CD4-positive, CD25-positive, alpha-beta regulatory T cell (primary cell): ENCODE results near the gene EME1. TPM values are rescaled to one million over a fixed set of nuclear protein-coding genes. Genes with fewer than 3 reads are reported as not detected.
"Not testable (repeated sequence)": the region's sequence is repeated elsewhere in the genome, so short reads cannot be mapped to it uniquely, and the experiment has no call there.

Experiments
- ATAC-seq, 2 donors: fragments of 150-1000 bp; cut with Tn5 transposase; one replicate each; pipeline ENCODE4 v1.10.0; 2021; ENCODE audit warnings: low read depth in 2 of 2, moderate number of reproducible peaks in 2 of 2, moderate library complexity in 1 of 2
- DNase-seq, 3 donors: peaks; one replicate each; pipeline versions ENCODE4 v3.0.0 to v3.0.0-alpha.2; 2012 to 2022; ENCODE audit warnings: mixed read lengths in 1 of 3
- H3K27ac ChIP-seq: one replicate; pipeline ENCODE4 v1.7.0; 2013; ENCODE audit warnings: mild to moderate bottlenecking, low read length; ENCODE audit not compliant: insufficient read depth, poor library complexity, severe bottlenecking
- H3K27me3 ChIP-seq: one replicate; pipeline ENCODE4 v1.7.0; 2013; ENCODE audit warnings: low read length; ENCODE audit not compliant: control insufficient read depth, insufficient read depth
- H3K36me3 ChIP-seq: one replicate; pipeline ENCODE4 v1.7.0; 2013; ENCODE audit warnings: mild to moderate bottlenecking, low read length, moderate library complexity; ENCODE audit not compliant: control insufficient read depth, insufficient read depth
- H3K4me1 ChIP-seq: 2 replicates; pipeline ENCODE4 v1.7.0; 2013; ENCODE audit warnings: mild to moderate bottlenecking, low read length; ENCODE audit not compliant: insufficient read depth, control insufficient read depth, poor library complexity, severe bottlenecking
- H3K4me3 ChIP-seq: one replicate; pipeline ENCODE4 v1.7.0; 2013; ENCODE audit warnings: low read depth, mild to moderate bottlenecking, low read length, moderate library complexity
- H3K9me3 ChIP-seq, 2 experiments: 1 replicate in 1 of 2; 2 replicates in 1 of 2; pipeline ENCODE4 v1.7.0; 2013; ENCODE audit warnings: low read length in 2 of 2, mild to moderate bottlenecking in 1 of 2, moderate library complexity in 1 of 2; ENCODE audit not compliant: control insufficient read depth in 2 of 2
- H3K27ac Mint-ChIP-seq, 3 donors: one replicate each; pipeline ENCODE4 v1.8.0; 2020 to 2022; ENCODE audit warnings: mild to moderate bottlenecking in 3 of 3, mixed read lengths in 3 of 3, moderate library complexity in 2 of 3
- H3K27me3 Mint-ChIP-seq: one replicate; pipeline ENCODE4 v1.8.0; 2022; ENCODE audit warnings: mild to moderate bottlenecking, mixed read lengths
- H3K36me3 Mint-ChIP-seq: one replicate; pipeline ENCODE4 v1.8.0; 2020; ENCODE audit warnings: mixed read lengths
- H3K4me1 Mint-ChIP-seq, 4 donors: one replicate each; pipeline ENCODE4 v1.8.0; 2020 to 2022; ENCODE audit warnings: mixed read lengths in 4 of 4, mild to moderate bottlenecking in 1 of 4
- H3K4me3 Mint-ChIP-seq, 4 donors: one replicate each; pipeline ENCODE4 v1.8.0; 2020 to 2022; ENCODE audit warnings: mild to moderate bottlenecking in 4 of 4, mixed read lengths in 4 of 4, moderate library complexity in 3 of 4
- H3K9me3 Mint-ChIP-seq, 7 donors: one replicate each; pipeline ENCODE4 v1.8.0; 2020 to 2022; ENCODE audit warnings: mixed read lengths in 7 of 7, mild to moderate bottlenecking in 3 of 7, moderate library complexity in 2 of 7
- polyA plus RNA-seq, 4 donors: library from polyadenylated mRNA; unstranded; fragments of 300-500 nt; fragmentation: Illumina TruSeq; gene quantifications; one replicate each; pipeline ENCODE4 v1.2.3, GENCODE V29; 2021
- total RNA-seq: library from RNA; stranded (reverse); gene quantifications from one replicate; pipeline ENCODE4 v1.2.3, GENCODE V29; 2022

EME1 gene
- total and polyA plus RNA-seq, 5 donors from 2014 or later = 0.49 to 1.5 (median 0.70) TPM; not detected in 1

DNA sequence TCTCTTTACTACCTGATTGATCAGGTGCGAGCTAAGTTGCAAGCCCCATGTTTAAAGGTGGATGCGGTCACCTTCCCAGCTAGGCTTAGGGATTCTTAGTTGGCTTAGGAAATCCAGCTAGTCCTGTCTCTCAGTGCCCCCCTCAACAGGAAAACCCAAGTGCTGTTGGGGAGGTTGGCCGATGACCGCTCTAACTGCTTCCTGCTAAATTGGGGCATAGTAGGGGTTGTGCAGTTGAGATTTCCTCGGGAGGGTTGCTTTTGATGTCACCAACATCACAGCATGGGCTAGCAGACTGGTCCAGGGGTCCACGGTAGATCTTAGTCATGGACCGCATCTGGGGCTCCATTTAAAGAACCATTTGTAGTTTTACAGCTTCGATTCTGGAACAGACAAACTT, 26.6 kb downstream of the EME1 start:
- Mint-ChIP-seq H3K4me3 (peak overlapping the region in 2 of 4 donors; percentile 20 to 77), H3K27me3 (peaks cover 18% of the 10 kb centered on the region), H3K4me1 (peaks cover 10 to 26% (median 15%) of the 10 kb centered on the region in 4 donors)
- not testable (repeated sequence) for H3K27ac ChIP-seq, H3K4me3 ChIP-seq, H3K36me3 Mint-ChIP-seq, DNase-seq, H3K27me3 ChIP-seq, ATAC-seq, H3K9me3 Mint-ChIP-seq, H3K36me3 ChIP-seq, H3K9me3 ChIP-seq, H3K27ac Mint-ChIP-seq
- peaks cover 27% of the 10 kb centered on the region for H3K4me1 ChIP-seq

DNA sequence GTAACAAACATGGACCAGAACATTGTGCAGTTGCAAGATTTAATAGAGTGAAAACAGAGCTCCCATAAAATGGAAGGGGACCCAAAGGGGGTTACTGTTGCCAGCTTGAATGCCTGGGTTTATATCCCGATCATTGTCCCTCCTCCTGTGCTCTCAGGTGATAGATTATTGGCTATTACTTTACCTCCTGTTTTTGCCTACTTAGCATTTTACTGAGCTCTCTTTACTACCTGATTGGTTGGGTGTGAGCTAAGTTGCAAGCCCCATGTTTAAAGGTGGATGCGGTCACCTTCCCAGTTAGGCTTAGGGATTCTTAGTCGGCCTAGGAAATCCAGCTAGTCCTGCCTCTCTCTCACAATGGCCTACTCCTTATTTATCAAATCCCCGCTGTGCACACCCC, 32.3 kb downstream of the EME1 start:
- DNase-seq, H3K36me3 ChIP-seq, H3K9me3 Mint-ChIP-seq, H3K4me1 ChIP-seq, H3K36me3 Mint-ChIP-seq, H3K9me3 ChIP-seq, H3K4me3 ChIP-seq, ATAC-seq, H3K4me3 Mint-ChIP-seq, H3K27ac Mint-ChIP-seq, H3K4me1 Mint-ChIP-seq, H3K27me3 ChIP-seq, H3K27ac ChIP-seq: not testable (repeated sequence)
- H3K27me3 Mint-ChIP-seq = peaks cover 37% of the 10 kb centered on the region

DNA sequence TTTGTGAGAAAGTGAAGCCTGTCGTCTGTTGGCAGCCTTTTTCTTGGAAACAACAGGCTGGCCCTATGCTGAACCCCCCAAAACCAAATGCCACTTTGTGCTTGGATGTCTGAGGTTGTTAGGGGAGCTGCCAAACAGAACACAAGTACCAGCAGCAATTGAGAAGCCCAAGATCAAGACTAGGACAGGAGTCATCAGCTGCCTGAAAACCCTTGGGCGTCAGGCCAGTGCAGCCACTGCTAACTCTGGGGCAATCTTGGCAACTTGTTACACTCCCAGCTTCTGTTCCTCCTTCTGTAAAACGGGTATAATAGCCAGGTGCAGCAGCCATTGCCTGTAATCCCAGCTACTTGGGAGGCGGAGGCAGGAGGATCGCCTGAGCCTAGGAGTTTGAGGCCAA, 33.5 kb downstream of the EME1 start:
- Histone ChIP-seq H3K4me1 (no peaks in the 10 kb centered on the region), H3K9me3 (no peaks in the 10 kb centered on the region), H3K27me3 (peaks cover 3% of the 10 kb centered on the region), H3K36me3 (no peaks in the 10 kb centered on the region), H3K27ac (no peak overlapping the region), H3K4me3 (no peak overlapping the region)
- Mint-ChIP-seq H3K27me3 (peaks cover 32% of the 10 kb centered on the region), H3K27ac (no peak overlapping the region), H3K9me3 (peaks cover 0 to 1% (median 0%) of the 10 kb centered on the region in 7 donors), H3K4me1 (no peaks in the 10 kb centered on the region), H3K36me3 (no peaks in the 10 kb centered on the region), H3K4me3 (no peak overlapping the region)
- DNase-seq = no peak
- ATAC-seq = no peak

DNA sequence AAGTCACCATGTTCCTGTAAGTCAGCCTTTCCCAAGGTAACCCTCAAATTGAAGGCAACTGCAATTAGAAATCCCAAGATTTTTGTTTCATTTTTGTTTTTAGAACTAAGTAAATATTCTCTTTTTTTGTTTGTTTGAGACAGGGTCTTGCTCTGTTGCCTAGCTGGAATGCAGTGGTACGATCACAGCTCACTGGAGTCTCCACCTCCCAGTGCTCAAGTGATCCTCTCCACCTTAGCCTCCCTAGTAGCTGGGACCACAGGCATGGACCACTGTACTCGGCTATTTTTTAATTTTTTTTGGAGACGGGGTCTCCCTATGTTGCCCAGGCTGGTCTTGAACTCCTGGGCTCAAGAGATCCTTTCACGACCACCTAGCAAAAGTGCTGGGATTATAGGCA, 34.9 kb downstream of the EME1 start:
- Histone ChIP-seq H3K9me3 (no peaks in the 10 kb centered on the region), H3K36me3 (no peaks in the 10 kb centered on the region), H3K4me1 (no peaks in the 10 kb centered on the region), H3K4me3 (no peak overlapping the region), H3K27me3 (peaks cover 6% of the 10 kb centered on the region), H3K27ac (no peak overlapping the region)
- H3K27ac Mint-ChIP-seq = no peak overlapping the region
- H3K27me3 Mint-ChIP-seq = peaks cover 36% of the 10 kb centered on the region
- ATAC-seq (no peak), DNase-seq (no peak)
- no peaks in the 10 kb centered on the region for H3K36me3 Mint-ChIP-seq
- no peak overlapping the region for H3K4me3 Mint-ChIP-seq
- H3K9me3 Mint-ChIP-seq = peaks cover 0 to 1% (median 0%) of the 10 kb centered on the region in 7 donors
- no peaks in the 10 kb centered on the region for H3K4me1 Mint-ChIP-seq

DNA sequence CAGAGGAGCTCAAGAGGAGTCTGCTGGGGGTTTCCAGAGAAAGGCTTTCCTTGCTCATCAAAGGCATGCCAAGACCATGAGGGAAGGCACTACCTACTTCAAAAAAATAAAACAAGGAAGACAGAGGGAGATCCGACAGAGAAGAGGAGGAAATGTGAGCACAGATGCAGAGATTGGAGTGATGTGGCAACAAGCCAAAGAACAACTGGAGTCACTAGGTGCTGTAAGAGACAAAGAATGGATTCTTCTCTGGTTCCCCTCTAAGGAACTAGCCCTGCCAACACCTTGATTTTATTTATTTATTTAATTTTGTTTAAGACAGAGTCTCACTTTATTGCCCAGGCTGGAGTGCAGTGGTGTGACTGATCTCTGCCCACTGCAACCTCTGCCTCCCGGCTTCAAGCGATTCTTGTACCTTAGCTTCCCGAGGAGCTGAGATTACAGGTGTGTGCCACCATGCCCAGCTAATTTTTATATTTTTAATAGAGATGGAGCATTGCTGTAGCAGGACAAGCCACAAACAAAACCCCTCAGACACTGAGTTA, 39.2 kb downstream of the EME1 start:
- H3K9me3 Mint-ChIP-seq = peaks cover 0 to 1% (median 0%) of the 10 kb centered on the region in 7 donors
- H3K27me3 Mint-ChIP-seq = peaks cover 23% of the 10 kb centered on the region
- Histone ChIP-seq H3K27me3 (peaks cover 3% of the 10 kb centered on the region), H3K9me3 (no peaks in the 10 kb centered on the region), H3K27ac (no peak overlapping the region), H3K4me1 (no peaks in the 10 kb centered on the region), H3K4me3 (no peak overlapping the region), H3K36me3 (no peaks in the 10 kb centered on the region)
- ATAC-seq (no peak), DNase-seq (no peak)
- no peaks in the 10 kb centered on the region for H3K4me1 Mint-ChIP-seq
- no peak overlapping the region for H3K4me3 Mint-ChIP-seq
- H3K27ac Mint-ChIP-seq = no peak overlapping the region
- H3K36me3 Mint-ChIP-seq = no peaks in the 10 kb centered on the region

DNA sequence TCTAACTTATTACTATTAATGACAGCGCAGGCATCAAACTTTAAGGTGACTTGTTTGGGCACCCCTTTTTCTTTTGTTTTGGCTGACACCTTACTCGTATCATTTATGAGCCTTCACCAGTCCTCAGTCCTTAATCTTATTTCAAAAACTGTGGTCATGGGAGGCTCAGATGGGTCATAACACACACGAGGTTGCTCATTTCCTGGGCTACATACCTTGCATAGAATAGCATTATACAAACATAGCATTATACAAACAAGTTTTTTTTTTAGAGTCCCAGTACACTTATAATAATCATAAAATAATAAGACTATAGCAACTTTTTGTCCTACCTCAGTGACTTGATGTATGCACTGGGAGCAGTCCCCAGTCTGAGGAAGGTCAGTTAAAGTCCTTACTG, 41.8 kb downstream of the EME1 start:
- ATAC-seq (no peak), DNase-seq (no peak)
- Mint-ChIP-seq H3K4me3 (no peak overlapping the region), H3K36me3 (no peaks in the 10 kb centered on the region), H3K27me3 (peaks cover 28% of the 10 kb centered on the region), H3K27ac (no peak overlapping the region), H3K4me1 (peaks cover 0 to 5% (median 0%) of the 10 kb centered on the region in 4 donors), H3K9me3 (peaks cover 0 to 6% (median 3%) of the 10 kb centered on the region in 7 donors)
- Histone ChIP-seq H3K4me3 (no peak overlapping the region), H3K4me1 (no peaks in the 10 kb centered on the region), H3K27me3 (peaks cover 3% of the 10 kb centered on the region), H3K36me3 (no peaks in the 10 kb centered on the region), H3K27ac (no peak overlapping the region), H3K9me3 (peaks cover 0 to 2% of the 10 kb centered on the region in 2 experiments)

DNA sequence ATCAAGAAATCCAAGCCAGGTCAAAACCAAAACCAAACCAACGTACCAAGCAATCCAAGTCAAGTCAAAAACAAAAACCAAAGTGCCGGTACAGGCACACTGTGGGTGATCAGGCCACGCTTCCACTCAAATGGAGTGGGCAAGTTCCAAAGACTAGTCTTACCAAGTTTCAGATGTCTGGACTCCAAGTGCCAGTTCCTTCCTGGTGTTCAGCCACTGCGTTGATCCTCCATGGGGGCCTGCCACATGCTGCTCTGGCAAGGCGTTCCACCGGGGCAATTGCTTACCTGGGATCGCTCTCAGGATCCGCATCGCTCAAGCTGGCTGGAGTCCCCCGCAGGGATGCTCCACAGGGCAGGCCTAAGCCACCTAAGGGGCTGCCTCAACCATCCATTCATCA, 46.5 kb downstream of the EME1 start:
- not testable (repeated sequence) for H3K9me3 ChIP-seq, ATAC-seq, H3K27ac ChIP-seq, H3K4me3 ChIP-seq, H3K9me3 Mint-ChIP-seq, H3K36me3 Mint-ChIP-seq, H3K36me3 ChIP-seq, H3K27me3 ChIP-seq, DNase-seq
- peaks cover 17% of the 10 kb centered on the region for H3K4me1 ChIP-seq
- H3K27me3 Mint-ChIP-seq = peaks cover 15% of the 10 kb centered on the region
- peak overlapping the region; percentile 83 to 91 (median 89) for H3K27ac Mint-ChIP-seq
- peaks cover 7 to 31% (median 16%) of the 10 kb centered on the region in 4 donors for H3K4me1 Mint-ChIP-seq
- H3K4me3 Mint-ChIP-seq = peak overlapping the region in 1 of 4 donors; percentile 63

DNA sequence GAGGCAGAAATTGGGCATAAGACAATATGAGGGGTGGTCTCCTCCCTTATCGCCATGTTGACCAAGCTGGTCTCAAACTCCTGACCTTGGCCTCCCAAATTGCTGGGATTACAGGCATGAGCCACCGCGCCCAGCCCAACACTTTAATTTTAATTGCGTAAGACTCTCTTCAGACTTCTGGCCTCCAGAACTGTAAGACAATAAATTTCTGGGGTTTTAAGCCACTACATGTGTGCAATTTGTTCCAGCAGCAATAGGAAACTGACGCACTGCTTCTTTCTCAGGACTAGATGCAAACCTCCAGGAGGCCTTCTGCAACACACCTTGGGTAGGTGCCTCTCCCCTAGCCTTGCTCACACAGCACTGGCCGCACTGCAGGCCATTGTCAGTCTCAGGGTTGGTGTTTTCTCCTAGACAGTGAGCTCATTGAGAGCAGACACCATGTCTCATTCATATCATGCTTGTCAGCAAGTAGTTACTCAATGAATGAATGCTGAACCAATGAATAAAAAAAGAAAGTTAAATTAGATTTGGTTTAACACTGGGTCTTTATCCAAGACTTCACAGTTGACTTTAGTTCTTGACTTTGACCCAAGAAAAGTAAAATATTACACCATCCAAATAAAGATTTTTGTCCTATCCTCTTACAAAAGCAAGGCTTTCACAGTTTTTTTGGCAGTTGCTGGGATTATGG, 47.5 kb downstream of the EME1 start:
- Mint-ChIP-seq H3K4me1 (peaks cover 7 to 35% (median 19%) of the 10 kb centered on the region in 4 donors), H3K4me3 (peak overlapping the region in 1 of 4 donors; percentile 80), H3K27me3 (peaks cover 15% of the 10 kb centered on the region), H3K9me3 (peaks cover 0 to 6% (median 3%) of the 10 kb centered on the region in 7 donors), H3K27ac (peak overlapping the region; percentile 26 to 93 (median 89)), H3K36me3 (no peaks in the 10 kb centered on the region)
- H3K27ac ChIP-seq = peak overlapping the region; percentile 80
- ATAC-seq (no peak), DNase-seq (no peak)
- no peak overlapping the region for H3K4me3 ChIP-seq
- peaks cover 0 to 2% of the 10 kb centered on the region in 2 experiments for H3K9me3 ChIP-seq
- H3K4me1 ChIP-seq = peaks cover 25% of the 10 kb centered on the region
- H3K27me3 ChIP-seq = no peaks in the 10 kb centered on the region
- no peaks in the 10 kb centered on the region for H3K36me3 ChIP-seq
